GM19099 (cell line): ENCODE data around the gene MED12L.

ENCODE experiments used
- POLR2A ChIP-seq: IDR thresholded peaks from 3 replicates; pipeline ENCODE4 v1.6.1; 2011; ENCODE audit warnings: low read depth; ENCODE audit not compliant: insufficient read length; ENCODE audit errors: extremely low read depth

Gene MED12L

GRCh38 chr3:151082880-151083838 lies 2.3 kb upstream of the MED12L start:
- TF ChIP-seq POLR2A: no peak

GRCh38 chr3:151084893-151085226 lies 604 bp upstream of the MED12L start:
- no peak for TF ChIP-seq POLR2A

- TF ChIP-seq POLR2A: no peak
These were observed 522 bp downstream of the MED12L start for GRCh38 chr3:151085889-151086483.

- no peak for TF ChIP-seq POLR2A
These were observed 1.3 kb downstream of the MED12L start for GRCh38 chr3:151086484-151087456.

GRCh38 chr3:151087648-151088047 lies 2.2 kb downstream of the MED12L start:
- no peak for TF ChIP-seq POLR2A

- no peak for TF ChIP-seq POLR2A
These were observed 6.4 kb downstream of the MED12L start for GRCh38 chr3:151091685-151092345.

GRCh38 chr3:151093148-151093547 lies 7.7 kb downstream of the MED12L start:
- TF ChIP-seq POLR2A: no peak

- TF ChIP-seq POLR2A: no peak
These were observed 8.4 kb downstream of the MED12L start for GRCh38 chr3:151093905-151094304.

- TF ChIP-seq POLR2A: no peak
These were observed 11.3 kb downstream of the MED12L start for GRCh38 chr3:151096716-151097115.

GRCh38 chr3:151100076-151100475 lies 14.6 kb downstream of the MED12L start:
- TF ChIP-seq POLR2A: no peak

GRCh38 chr3:151101270-151101969 lies 16.0 kb downstream of the MED12L start:
- TF ChIP-seq POLR2A: no peak

- no peak for TF ChIP-seq POLR2A
These were observed 20.8 kb downstream of the MED12L start for GRCh38 chr3:151106311-151106710.

GRCh38 chr3:151107177-151107576 lies 21.7 kb downstream of the MED12L start:
- no peak for TF ChIP-seq POLR2A

- TF ChIP-seq POLR2A: no peak
These were observed 22.2 kb downstream of the MED12L start for GRCh38 chr3:151107701-151108100.

GRCh38 chr3:151109286-151109800 lies 23.9 kb downstream of the MED12L start:
- no peak for TF ChIP-seq POLR2A

- no peak for TF ChIP-seq POLR2A
These were observed 27.3 kb downstream of the MED12L start for GRCh38 chr3:151112731-151113130.
